NOMO-1 treated with dmso at 0.1 percent for 144 hours (cell line): ENCODE measurements around the gene PARP1.
A peak's percentile ranks its signal among the peaks of the same experiment; 100 is the strongest.

ENCODE experiments used
- DNase-seq: peaks from one replicate; lab custom pipeline; 2025; ENCODE audit not compliant: unreplicated experiment; lab: John Stamatoyannopoulos, UW

PARP1 gene

DNA sequence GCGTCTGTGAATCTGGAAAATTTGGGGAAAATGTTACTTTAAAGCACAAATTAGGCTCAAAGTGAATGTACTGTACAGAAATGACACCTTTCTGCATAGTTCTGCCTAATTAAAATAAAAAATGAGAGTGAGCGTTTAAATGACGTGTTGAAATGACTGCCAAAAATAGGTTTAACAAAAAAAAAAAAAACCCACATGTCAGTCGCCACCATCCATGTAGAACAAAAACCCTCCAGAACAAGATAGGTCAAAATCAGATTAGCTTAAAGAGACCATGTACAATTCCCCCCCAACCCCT is 745 bp downstream of the PARP1 start:
- no peak for DNase-seq

DNA sequence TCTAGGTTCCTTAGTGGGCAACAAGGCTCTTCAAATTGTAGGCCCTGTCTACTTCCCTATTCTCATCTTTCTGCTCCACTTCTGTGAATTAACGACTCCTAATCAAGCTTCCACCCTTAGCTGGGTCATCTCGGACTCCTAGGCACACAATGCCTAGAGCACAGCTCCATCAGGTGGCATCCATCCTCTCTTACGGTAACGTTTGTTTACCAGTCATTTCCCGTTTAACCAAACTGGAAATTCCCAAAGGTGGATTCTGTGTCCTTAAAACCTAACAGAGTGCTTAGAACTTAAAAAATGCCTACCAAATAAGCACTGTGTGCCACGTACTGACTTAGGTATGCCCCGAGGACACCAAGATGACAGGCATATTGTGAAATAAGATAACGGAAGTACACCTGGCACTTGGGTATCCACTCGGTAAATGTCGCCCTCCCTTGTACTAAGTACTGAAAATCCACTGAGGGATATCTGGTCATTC is 1.5 kb downstream of the PARP1 start:
- DNase-seq = peak; percentile 20

DNA sequence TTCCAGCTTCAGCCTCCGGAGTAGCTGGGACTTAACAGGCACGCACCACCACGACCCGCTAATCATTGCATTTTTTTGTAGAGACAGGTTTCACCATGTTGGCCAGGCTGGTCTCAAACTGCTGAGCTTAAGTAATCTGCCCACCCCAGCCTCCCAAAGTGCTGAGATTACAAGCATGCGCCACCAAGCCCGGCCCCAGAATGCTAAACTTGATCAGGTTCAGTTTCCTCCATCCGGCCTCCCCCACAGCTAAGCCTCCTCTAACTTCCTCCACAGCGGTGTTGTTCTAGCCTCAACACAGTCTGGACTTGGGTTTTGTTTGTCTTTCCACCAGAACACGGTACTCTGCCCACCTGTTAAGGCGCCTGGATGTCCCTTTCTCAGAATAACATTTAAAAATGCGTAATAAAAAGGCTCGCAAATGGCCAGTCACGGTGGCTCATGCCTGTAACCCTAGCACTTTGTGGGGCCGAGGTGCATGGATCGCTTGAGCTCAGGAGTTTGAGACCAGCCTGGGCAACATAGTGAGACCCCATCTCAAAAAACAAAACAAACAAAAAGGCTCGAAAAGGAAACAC is 2.4 kb downstream of the PARP1 start:
- DNase-seq = no peak

DNA sequence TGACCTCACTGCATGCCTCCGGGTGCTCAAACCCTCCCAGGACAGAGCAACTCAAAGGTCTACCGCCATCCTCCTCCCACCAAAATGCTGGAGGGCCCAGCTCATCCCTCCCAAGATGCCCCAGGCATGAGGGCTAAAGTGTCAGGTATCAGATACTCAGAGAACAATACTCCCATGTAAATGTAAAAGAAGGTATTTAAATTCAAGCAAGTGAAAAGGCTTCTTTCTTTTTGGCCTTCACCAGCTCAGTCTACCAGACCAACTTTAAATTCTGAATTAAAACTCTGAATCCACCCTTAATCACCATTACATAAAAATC is 3.0 kb downstream of the PARP1 start:
- DNase-seq = no peak

DNA sequence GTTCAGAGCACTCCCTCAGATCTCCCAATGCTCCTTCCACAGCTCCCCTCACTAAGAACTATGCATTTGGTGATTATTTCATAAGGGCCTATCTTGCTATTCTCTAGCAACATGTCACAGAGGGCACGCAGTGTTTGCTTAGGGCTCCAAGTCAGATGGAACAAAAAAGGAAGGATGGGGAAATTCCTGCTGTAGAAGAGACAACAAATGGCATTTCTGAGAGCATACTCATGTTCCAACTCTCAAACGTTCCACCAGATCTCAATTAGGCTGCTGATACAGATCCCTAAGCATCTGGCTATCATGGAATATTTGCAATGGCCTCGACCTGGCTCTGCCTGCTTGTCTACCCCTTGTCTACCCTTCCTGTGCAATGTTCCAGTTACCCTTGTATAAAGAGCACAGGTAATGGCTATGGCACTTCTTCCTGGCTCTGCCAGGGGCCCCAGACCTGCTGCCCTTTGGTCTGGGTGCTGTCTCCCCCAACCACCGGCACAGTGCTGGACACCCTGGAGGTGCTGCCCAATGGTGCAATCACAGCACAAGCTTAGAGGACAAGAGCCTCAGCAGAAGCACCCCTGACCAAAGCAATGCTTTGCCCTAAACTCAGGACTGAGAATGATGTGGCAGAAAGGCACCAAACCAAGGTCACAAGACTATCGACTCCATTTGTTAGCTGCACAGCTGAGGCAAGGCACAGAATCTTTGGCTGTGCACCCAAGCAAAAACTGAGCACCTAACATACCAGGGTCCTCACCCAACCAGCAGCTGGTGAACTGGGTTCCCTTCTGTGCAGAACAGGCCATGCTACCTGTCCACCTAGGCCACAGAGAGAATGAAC is 3.6 kb downstream of the PARP1 start:
- DNase-seq = no peak

DNA sequence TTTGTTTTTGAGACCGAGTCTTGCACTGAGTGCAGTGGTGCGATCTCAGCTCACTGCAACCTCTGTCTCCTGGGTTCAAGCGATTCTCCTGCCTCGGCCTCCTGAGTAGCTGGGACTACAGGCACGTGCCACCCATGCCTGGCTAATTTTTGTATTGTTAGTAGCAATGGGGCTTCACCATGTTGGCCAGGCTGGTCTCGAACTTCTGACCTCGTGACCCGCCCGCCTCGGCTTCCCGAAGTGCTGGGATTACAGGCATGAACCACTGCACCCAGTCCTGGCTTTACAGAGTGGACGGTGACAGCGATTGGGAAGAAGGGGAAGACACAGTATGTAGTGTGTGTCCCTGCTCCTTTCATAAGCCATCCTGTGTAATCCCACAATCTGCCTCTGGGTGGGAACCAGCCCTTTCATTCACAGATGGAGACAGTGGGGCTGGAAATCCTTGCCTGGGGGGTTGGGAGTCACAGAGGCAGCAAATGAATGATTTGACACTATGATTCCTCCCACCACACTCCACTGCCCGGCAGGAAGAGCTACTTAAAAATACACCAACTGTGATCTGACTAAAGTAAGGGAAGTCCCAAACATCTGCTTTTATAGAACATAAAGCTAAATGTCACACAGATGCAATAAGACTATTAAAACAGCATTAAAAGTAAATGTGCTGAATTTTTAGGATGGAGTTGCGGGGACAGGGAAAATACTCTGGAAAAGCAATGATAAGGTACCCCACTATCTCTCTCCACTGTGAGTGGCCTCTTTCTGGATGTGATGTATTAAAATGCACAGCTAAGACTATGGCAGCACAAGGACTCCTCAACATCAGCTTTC is 4.5 kb downstream of the PARP1 start:
- DNase-seq = no peak

DNA sequence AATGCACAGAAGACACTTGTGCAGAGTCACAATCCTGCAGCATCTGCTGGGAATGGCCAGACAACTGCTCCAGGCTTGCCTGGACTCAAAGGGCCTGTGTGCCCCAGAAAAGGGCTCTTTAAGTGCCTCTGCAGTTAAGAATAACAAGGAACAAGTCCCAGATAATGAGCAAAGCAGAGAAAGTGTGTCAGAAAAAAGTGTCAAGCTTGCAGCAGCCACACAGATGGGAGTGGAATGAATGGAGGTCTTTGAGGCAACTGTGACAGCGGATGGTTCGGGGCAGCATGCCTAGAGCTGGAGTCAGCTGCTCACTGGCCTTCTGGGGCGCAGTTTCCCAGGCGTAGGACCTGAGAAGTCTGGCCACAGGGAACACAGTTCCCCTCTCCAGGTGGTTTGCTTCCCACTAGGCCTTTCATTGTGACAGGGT is 5.1 kb downstream of the PARP1 start:
- no peak for DNase-seq

DNA sequence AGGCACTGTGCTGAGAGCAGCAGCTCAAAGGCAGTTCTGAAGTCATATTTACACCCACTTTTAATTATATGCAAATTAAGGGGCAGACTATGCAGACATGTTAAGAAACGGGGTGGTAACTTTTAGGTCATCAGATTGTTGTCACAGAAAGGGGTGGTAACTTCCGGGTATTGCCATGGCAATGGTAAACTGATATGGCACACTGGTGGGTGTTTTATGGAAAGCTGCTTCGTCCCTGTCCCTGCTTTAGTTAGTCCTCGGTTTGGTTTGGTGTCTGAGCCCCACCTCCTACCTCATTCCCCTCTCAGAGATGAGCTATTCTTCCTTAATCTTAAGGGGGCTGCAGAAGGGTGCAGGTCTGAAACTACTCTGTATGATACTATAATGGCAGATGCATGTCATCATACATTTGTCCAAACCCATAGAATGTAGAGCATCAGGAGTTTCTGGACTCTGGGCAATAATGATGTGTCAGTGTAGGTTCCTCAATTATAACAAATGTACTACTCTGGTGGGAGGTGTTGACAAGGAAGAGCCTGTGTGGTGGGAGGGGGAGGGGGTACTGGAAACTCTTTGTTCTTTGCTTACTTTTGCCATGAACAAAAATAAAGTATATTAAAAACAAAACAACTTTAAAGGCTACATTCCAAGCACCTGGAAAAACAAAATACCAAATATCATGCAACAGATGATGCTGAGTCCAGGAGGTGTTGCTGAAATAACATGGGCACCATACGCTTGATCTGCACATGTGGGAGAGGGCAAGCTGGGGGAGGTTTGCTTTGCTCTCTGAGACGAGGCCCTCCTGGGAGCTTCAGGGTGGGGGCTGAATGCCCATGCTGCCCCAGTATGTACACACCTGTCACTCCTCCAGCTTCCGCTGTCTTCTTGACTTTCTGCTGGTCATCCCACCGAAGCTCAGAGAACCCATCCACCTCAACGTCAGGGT is 6.3 kb downstream of the PARP1 start:
- DNase-seq = no peak

DNA sequence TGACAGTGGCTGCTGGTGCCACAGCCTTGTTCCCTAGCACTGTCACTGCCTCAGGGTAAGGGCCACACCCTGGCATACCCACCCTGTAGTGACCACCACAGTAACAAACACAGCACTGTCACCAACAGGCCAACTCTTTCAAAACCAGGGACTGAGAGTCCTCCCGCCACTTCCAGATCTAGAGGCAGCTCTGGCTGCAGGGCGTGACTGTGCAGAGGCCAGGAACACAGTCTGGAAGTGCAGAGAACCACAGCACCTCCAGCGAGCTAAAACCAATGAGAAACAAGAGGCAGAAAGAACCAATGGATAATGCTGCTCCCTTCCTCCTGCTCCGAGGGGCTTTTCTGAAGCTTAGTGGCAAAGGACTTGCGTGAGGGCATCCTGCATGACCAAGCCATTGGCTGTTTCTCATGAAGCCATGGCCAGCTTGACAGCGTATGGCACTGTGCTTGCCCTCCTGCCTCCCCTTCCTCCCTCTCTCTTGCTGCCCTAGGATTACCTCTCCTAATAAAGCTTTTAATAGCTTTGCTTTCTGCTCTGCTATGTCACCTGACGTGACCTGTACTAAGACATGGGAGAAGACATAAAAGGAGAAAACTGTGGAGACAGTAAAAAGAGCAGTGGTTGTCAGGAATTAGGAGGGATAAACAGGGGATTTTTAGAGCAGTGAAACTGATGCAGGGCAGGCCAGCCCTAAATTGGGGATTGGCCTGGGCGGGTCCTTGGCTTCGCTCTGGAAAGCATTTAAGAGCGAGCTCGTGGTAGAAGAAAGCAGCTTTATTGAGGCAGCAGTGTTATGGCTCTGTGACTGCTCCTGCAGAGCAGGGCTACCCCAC is 7.2 kb downstream of the PARP1 start:
- no peak for DNase-seq

DNA sequence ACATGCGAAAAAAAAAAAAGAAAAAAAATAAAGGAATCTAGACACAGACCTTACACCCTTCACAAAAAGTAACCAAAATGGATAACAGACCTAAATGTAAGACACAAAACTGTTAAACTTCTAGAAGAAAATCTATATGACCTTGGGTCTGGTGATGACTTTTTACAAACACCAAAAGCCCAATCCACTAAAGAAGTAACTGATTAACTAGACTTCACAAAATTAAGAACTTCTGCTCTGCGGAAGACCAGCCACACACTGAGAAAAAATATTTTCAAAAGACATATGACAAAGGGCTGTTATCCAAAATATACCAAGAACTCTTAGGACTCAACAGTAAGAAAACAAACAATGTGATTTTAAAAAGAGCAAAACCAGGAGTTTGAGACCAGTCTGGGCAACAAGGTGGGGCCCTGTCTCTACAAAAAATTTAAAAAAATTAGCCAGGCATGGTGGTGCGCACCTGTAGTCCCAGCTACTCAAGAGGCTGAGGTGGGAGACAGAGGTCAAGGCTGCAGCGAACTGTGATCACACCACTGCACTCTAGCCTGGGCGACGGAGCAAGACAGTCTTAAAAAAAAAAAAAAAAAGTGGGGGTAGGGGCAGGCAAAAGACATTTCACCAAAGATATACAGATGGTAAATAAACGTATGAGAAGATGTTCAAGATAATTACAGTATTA is 9.8 kb downstream of the PARP1 start:
- DNase-seq = no peak

DNA sequence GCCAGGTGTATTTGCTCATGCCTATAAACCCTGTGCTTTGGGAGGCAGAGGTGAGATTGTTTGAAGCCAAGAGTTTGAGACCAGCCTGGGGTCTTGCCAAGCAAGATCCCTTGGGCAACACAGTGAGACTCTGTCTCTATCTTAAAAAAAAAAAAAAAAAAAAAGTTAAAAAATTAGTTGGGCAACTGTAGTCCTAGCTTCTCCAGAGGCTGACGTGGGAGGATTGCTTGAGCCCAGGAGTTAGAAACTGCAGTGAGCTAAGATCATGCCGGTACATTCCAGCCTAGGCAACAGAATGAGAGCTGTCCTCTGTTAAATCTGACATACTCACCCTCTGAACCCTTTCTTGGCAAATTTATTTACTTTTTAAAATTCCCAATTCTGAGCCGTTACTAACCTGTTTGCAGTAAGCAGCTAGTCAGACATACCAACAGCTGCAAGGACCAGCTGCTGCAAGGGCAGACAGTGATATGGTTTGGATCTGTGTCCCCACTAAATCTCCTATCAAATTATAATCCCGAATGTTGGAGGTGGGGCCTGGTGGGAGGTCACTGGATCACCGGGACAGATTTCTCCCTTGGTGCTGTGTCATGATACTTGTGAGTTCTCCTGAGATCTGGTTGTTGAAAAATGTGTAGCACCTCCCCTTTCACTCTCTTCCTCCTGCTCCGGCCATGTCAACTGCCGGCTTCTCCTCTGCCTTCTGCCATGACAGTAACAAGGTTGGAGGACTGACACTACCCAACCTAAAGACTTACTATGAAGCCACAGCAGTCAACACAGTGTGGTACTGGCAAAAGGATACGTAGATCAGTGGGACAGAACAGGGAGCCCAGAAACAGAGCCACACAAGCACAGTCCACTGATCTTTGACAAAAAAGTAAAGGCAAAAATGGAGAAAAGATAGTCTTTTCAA is 10.6 kb downstream of the PARP1 start:
- DNase-seq = no peak

DNA sequence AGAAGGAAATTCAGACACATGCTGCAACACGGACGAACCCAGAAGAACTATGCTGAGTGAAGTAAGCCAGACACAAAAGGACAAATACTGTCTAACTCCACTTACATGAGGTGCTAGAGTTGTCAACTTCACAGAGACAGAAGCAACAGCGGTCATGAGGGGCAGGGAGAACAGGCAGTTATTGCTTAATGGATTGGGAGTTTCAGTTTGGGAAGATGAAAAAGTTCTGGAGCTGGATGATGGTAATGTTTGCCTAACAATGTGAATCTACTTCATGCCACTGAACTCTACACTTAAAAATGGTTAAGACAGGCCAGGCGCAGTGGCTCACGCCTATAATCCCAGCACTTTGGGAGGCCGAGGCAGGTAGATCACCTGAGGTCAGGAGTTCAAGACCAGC is 12.1 kb downstream of the PARP1 start:
- DNase-seq = no peak

DNA sequence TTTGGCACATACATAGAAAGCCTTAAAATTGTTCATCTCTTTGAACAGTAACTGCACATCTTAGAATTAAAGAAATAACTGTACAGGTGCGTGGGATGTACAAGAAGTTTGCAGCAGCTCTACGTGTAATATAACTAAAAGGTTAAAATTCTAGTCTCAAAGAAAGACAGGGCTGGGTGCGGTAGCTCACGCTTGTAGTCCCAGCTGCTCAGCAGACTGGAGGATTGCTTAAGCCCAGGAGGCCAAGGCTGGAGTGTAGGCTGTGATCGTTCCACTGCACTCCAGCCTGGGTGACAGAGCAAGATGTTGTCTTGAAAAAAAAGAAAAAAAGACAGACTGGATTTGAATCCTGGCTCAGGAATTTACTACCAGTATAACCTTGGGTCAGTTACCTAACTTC is 13.4 kb downstream of the PARP1 start:
- no peak for DNase-seq

DNA sequence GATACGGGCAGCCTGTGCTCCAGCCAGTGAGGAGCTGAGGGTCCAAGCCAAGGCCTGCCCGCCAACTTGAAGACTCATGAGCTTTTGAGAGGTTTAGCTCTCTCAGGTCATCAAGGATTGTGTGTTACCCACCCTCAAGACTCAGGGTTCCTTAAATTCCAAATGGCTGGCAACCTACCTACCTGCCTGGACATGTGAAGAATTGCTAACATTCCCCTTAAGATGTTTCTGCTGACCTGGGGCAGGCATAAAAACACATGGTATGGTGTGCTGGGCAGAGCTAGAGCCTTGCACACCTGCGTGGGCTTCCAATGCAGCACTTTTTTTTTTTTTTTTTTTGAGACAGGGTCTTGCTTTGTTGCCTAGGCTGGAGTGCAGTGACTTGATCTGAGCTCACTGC is 17.2 kb downstream of the PARP1 start:
- DNase-seq = no peak

DNA sequence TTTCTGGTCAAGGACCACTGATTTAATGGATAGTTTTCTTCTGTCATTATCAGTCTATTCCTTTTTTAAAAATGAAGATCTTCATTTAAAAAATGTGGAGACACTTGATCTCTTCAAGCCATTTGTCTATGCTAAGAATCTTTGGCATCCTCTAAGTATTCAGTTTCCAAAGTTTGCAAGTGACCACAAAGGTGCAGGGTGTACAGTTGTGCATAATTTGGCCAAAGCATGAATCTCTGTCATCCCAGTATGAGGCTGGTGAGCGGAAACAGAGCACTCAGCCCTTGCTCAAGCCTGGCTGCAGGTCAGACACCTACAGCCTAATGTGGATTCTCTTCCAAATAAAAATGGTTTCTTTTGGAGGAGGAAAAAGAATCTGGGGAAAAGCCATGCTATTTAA is 19.8 kb downstream of the PARP1 start:
- no peak for DNase-seq

DNA sequence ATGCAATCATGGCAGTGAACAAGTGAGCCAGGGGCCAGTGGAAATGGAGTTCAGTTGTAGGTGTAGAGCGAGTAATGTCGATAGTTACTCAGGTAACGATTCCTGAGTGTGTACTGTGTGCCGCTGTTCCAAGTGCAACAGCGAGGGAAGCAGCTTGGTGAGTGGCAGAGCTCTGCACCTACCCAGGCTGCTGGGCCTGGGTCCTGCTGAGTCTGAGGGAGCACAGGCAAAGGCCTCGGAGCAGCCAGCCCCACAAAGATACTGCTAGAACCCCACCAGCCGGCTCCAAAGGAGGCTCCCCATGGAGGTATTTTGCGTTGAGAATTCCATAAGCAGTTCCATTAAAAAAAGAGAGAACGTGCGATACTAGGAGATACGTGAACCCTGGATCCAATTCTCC is 23.2 kb downstream of the PARP1 start:
- no peak for DNase-seq

DNA sequence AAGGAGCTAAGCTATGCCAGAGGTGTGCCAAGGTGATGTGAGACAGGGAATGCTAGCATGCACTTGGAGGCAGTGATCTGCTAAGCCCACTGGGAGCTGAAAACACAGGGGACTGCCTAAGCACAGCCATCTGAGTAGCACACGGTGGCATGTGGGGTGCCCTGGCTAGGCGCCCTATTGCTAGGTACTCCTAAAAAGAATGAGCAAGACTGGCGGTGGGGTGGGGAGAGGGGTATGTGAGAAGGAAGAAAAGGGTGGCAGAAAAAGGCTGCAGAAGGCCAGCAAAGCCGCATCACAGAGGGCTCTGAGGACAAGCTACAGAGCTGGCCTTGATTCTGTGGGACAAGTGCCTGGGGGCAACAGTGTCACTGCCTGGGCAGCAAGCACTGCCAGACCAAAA is 23.9 kb downstream of the PARP1 start:
- DNase-seq = no peak

DNA sequence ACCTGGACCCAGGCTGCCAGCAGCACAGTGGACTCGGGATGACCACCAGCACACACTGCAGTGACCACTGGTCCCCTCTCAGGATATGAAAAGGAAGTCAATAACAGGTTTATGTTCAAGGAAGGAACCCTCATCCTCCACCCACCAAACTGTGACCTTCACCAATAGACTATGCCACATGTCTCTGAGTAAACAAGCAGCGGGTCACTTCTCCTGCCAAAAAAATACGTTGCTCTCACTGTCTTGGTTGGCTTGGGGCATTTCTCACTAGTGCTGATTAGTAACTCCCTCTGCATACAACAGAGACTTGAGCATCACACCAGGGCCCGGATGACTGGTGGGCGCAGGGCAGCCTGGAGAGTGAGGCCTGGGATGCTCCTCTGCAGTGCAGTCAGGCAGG is 25.9 kb downstream of the PARP1 start:
- no peak for DNase-seq
